H4 (cell line): ENCODE data around the gene NCAN. TPM values are rescaled to one million over a fixed set of nuclear protein-coding genes. Genes with fewer than 3 reads are reported as not detected.
"Not testable (repeated sequence)": the region's sequence is repeated elsewhere in the genome, so short reads cannot be mapped to it uniquely, and the experiment has no call there.

Experiments
- DNase-seq: peaks from one replicate; pipeline ENCODE4 v3.0.0-alpha.2; 2015; ENCODE audit warnings: low spot score
- total RNA-seq: library from RNA; depleted of rRNA; stranded (reverse); fragments of >200 nt; shearing (Covaris generic); gene quantifications from 2 replicates; pipeline ENCODE4 v1.2.3, GENCODE V29; 2014

Gene NCAN
- total RNA-seq, 1 experiment from 2014 or later = not detected

DNA sequence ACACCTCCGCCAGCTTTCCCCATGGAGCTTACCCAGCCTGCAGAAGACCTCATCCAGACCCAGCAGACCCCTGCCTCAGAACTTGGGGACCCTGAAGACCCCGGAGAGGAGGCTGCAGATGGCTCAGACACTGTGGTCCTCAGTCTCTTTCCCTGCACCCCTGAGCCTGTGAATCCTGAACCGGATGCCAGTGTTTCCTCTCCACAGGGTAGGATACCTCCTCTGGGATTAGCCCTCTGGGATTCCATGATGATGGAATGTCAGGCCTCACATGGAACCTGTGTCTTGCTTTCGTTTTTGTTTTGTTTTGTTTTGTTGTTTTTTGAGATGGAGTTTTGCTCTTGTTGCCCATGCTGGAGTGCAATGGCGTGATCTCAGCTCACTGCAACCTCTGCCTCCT lies 17.8 kb upstream of the NCAN start:
- DNase-seq = no peak

DNA sequence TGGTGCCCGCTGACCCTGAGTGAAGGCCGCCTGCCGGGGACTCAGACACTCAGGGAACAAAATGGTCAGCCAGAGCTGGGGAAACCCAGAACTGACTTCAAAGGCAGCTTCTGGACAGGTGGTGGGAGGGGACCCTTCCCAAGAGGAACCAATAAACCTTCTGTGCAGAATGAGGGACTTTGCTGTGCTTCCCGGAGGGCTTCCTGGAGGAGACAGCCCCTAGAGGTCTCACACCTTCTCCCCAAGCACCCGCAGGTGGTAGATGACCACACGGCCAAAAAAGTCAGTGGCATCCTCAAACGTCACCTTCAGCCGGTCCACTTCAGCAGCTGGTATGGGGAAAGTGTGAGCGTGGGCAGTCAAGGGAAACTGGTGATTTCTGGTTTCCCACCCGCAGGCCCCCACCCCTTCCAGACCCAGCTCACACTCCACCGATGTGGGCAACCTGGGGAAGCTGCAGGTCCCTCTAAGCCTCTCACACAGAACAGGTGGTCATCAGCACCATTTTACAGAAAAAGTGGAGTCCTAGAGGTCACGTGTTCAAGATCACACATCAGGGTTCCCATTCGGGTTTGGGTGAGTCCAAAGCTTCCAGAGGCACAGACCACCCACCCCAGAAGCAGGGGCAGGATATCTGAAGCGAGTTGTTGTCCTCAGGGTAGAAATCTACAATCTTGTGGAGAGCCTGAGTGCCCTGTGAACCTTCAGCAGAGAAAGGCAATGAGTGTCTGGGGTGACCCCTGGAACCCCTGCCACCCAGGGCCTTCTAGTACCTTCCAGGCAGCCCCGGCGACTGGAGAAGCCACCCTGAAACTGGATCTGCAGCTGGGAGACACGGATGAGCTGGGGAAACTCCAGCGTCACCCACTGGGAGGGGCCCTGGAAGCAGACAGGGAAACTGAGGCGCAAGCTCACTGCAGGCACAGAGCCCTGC lies 9.8 kb upstream of the NCAN start:
- no peak for DNase-seq

DNA sequence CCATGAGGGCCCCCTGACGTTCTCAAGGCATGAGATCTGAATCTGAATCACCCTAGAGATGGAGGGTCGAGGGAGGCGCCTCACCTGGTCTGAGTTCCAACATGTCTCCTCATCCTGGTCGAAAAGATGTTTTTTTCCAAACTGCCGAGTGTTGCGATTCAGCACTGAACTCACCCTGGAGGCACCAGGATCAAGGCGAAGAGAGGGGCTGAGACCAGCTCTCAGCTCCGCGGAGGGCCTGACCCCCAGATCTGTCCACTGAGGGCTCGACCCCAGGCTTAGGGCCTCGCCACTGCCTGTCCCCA lies 9.1 kb upstream of the NCAN start:
- DNase-seq = no peak

DNA sequence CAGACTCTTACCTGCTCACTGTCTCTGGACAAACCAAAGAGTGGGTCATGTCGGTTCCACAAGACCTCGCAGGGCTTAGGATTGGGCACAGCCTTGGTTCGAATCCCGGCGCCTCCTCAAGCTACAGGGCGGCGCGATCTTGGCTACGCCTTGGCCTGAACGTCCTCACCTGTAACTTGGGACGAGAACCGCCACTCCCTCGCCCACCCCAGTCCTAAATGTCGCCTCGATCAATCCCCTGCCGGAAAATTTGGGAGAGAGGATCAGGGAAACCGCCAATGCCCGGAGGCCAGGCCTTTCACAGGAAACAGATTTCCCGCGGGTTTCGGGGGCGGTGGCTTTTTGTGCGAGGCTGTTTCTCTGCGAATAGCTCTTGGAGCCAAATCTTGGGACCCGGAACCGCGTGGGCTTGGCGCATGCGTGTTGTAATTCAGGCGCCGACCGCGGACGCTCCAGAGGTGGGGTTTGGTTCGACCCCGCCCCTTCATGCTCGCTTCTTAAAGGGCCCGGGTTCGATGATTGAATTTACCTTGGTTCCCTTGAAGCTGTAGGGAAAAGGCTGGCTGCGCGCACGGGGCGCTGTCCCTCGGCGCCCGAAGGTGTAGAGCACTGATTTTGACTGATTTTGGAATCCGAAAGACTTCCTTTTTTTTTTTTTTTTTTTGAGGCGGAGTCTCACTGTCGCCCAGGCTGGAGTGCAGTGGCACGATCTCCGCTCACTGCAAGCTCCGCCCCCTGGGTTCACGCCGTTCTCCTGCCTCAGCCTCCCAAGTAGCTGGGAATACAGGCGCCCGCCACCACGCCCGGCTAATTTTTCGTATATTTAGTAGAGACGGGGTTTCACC lies 8.5 kb upstream of the NCAN start, which contains the start of gene NR2C2AP:
Gene NR2C2AP, minus strand, starts transcription at position 403 of the 845 bp plus-strand sequence. Its CDS starts 354 bp downstream, at position 49.
- DNase-seq = peak; percentile 90

DNA sequence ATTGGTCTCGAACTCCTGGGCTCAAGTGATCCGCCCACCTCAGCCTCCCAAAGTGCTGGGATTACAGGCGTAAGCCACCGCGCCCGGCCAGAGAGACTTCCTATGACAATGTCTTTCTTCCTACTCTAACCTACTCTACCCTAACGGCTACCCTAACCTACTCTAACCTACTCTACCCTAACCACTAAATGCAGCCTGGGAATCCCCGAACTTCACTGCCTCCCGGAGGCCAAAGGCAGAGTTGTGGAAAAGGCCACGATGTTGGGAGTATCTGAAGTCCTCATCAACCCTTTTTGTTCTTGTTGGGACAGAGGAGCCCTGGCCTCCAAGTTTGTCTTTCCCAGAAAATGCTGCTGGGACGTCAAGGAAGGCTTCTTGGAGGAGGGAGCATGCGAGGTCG lies 7.6 kb upstream of the NCAN start:
- DNase-seq = no peak

DNA sequence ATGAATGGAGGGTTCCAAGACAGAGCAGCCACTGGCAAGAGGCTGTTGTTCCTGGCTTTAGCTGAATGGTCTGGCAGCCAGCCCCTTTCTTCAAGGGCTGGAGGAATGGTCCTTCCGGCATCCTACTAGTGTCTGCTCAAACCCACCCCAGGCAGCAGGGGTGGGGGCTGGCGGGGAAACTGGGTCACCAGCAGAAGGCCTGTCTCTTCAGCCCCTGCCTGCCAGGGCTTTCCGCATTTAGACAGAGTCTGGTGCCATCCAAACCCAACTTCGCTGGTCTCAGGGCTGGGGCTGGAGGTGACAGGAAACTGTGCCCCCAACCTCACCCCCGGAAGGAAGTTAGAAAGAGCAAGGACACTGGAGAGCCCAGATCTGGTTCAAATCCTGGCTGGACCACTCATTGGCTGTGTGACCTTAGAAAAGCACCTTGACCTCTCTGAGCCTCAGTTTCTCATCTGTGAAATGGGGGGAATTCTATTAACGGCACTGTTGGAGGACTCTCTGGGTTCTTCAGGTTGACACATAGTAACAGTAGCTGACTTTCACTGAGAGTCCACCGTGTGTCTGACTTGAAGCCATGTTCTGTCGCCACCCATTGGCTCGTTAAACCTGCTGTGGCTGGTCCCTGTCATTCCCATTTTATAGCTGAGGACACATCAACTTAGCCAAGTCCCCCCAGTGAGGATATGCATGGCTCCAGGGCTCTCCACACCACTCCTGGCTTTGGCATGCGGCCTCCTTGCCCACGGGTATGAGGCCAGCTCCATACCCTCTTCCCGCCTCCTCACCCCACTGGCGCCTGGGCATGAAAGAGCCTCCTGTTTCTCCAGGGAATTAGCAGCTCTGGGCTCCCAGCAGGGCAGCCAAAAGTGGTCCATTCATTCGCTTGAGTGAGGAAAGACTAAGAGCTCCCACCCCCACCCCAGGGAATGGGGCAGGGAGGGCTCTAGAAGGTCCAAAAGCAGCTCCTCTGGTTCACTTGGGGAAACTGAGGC lies 6.0 kb upstream of the NCAN start:
- no peak for DNase-seq

DNA sequence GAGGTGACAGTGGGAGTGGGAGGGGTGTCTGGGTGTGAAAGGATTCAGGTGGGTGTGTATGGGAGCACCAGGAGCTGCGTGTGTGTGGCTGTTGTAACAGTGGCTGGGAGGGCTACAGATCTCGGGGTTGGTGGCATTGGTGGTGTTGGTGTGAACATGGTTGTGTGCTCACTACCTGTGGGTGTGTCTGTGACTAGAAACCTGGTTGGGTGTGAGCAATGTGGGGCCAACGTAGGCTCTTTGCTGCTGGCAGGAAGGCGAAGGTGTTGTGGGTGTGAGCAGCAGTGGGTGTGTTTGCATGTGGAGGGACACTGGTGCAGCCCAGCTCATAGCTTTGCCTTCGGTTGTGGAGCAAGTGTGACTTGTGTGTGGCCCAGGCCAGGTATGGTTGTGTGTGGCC lies 4.8 kb upstream of the NCAN start:
- no peak for DNase-seq

DNA sequence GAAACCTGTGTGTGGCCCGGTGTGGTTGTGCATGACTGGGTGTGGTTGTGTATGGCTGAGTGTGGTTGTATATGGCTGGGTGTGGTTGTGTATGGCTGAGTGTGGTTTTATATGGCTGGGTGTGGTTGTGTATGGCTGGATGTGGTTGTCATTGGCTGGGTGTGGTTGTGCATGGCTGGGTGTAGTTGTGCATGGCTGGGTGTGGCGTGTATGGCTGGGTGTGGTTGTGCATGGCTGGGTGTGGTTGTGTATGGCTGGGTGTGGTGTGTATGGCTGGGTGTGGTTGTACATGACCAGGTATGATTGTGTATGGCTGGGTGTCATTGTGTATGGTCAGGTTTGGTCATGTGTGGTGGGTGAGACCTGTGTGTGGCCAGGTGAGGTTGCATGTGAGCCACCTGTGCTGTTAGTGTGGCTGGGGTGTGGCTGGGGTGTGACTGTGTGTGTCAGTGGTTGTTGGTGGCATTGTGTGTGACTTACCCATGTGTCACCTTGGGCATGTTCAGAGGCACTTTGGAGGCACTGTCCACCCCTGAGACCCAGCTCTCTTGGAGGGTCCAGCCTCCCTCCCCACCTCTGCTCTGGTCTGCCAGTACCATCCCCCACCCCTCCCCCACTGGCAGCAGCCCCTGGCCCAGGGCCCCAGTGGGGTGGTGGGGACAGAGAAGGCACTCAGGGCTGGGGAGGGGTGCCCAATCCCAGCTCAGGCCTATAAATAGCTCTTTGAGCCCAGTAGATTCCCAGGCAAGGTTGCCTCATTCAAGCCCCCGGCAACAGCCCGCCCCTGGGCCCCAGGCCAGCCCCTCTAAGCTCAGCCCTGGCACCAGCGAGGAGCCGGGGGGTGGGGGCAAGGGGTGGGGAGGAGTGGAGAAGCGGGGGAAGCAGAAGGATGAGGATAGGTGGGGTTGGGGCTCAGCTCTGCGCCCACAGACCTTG lies 3.9 kb upstream of the NCAN start:
- DNase-seq = no peak

DNA sequence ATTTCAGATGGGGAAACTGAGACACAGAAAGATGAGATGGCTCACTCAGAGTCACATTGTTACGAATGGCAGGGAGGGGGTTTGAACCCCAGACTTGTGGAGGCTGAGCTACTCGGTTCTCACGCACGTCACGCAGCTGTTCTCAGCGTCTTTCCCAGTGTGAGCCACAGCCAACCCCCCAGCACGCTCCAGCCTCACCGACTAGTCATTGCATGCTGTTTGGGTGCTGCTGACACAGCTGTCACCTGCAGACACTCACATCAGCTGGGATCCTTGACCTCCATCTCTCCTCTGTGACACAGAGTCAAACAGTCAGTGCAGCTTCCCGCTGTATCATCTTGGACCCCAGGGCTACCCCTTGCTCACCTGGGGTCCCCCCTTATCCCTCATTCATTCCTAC lies 2.4 kb upstream of the NCAN start:
- no peak for DNase-seq

DNA sequence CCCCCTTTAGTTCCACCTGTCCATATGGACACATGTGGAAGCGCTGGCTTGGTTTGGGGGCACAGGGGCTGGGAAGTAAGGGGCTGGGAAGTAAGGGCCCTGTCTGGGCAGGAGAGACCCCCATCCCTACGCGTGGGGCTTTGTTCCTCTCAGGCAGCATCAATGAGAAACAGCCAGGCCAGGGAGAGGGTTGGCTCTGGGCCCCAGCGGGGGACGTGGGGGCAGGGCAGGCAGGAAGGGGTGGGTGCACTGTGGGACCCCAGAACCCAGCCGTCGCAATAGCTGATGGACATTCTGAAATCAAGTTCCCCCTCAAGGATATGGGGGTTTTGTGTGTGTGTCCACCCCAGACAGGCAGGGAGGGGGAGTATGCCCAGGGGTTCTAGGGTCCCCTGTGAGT lies 1.2 kb downstream of the NCAN start:
- no peak for DNase-seq

DNA sequence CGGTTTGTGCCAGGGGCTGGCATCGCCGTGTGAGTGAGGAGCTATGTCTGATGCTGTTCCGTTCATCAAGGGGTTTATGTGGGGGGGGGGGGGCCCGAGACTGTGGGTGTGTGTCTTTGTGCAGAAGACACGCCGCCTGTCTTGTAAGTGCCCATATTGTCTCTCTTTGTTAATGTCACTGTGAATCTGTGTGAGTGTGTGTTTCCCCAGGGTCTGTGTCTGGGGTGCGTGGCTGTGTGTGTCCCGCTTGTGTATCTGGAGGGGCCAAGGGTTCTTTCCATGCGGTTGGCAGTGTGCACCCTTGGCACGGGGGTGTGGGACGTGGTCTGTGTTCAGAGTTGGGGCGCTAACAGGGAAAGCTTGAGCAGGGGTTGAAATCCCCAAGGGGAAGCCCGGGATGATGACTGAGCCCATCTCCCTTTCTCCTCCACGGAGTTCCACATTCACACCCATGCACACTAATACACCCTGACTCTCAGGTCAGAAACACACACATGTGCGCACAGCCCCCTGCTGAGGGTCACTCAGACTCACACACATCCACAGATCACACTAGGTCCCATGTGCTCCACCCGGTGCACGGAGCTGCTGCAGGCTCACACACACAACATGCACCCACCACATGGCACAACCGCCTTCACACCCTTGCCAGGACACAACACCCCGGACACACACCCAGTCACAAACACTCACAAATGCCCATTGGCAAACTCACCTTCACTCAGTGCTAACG lies 1.8 kb downstream of the NCAN start:
- no peak for DNase-seq

DNA sequence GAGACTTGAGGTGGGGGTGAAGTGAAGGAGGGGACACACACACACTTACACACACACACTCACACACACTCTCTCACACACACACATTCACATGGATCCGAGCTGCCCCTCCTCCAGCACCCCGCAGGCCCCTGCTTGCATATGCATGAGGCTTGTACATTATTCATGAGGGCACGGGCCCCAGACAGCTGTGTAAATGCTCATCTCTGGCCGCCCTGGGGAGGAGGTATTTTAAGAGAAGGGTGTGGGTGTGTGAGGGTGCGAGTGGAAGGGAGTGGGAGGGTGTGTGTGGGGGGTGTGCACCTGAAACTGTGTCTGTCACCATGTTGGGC lies 2.4 kb downstream of the NCAN start:
- DNase-seq = no peak

DNA sequence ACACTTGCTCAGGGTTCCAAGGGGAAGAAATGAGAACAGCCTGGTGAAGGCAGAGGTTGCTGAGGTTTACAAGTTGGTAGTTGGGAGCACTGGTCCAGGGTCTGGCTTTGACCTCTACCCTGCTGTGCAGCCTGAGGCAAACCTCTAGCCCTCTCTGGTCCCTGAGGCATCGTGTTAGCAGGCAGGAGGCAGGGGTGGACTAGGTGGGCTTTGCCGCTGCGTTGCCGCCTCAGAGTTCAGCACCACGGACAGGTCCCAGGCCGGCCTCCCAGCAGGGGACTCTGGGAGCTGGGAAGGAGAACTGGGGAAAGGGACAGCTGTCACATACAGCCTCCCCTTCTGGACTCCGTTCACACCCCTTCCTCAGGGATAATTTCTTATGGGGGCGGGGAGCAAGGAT lies 3.1 kb downstream of the NCAN start:
- DNase-seq = no peak

DNA sequence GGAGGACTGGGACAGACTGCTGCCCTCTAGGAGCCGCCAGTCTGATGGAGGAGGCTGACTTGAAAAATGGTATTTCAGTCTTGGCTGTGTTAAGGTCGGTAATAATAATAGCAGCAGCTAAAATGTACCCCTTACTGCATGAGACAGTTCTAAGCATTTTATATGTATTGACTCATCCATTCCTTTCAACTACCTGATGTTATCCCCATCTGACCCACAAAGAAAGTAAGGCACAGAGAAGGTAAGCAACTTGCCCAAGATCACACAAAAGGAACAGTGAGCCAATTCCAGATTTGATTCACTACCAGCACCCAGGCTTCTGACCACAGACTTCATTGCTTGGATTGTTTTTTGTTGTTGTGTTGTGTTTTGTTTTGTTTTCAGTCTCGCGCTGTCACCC lies 4.0 kb downstream of the NCAN start:
- no peak for DNase-seq

DNA sequence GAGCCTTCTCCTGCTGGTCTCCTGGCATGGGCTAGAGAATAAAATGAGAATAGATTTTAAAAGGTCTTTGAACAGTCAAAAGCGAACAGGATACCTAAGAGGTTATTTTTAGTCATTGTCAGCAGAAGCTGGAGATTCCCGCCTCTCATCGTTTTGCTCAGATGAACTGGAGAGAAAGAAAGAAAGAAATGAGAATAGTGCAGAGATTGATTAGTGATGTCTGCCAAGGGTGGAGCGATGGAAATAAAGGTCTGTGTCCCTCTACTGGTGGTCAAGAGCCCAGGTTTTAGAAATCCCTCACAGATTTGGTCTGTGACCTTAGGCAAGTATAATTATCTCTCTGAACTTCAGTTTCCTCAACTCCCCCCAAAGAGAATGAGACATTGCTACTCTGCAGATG lies 5.3 kb downstream of the NCAN start:
- no peak for DNase-seq

DNA sequence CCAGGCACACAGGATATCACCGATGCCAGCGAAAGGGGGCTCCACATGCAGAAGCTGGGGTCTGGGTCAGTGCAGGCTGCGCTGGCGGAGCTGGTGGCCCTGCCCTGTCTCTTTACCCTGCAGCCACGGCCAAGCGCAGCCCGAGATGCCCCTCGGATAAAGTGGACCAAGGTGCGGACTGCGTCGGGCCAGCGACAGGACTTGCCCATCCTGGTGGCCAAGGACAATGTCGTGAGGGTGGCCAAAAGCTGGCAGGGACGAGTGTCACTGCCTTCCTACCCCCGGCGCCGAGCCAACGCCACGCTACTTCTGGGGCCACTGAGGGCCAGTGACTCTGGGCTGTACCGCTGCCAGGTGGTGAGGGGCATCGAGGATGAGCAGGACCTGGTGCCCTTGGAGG lies 7.2 kb downstream of the NCAN start:
- DNase-seq = no peak

DNA sequence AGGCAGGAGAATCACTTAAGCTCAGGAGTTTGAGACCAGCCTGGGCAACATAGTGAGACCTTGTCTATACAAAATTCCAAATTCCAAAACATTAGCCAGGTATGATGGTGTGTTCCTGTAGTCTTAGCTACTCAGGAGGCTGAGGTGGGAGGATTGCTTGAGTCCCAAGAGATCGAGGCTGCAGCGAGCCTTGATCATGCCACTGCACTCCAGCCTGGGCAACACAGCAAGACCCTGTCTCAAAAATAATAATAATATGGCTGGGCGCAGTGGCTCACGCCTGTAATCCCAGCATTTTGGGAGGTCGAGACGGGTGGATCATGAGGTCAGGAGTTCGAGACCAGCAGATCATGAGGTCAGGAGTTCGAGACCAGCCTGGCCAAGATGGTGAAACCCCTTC lies 9.2 kb downstream of the NCAN start:
- not testable (repeated sequence) for DNase-seq

DNA sequence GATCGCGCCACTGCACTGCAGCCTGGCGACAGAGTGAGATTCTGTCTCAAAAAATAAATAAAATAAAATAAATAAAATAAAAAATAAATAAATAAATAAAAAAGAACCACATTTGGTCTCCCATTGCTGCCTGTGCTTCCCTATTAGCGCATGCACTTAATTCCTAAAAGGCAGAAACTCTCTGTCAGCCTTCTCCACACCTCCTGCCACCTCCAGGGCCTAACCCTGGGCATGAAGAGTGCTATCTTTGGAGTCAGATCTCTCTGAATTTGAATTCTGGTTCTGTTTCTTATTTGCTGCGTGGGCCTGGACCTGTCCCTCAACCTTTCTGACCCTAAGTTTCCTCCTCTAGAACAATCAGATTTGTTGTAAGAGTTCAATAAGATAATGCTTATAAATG lies 11.3 kb downstream of the NCAN start:
- no peak for DNase-seq

DNA sequence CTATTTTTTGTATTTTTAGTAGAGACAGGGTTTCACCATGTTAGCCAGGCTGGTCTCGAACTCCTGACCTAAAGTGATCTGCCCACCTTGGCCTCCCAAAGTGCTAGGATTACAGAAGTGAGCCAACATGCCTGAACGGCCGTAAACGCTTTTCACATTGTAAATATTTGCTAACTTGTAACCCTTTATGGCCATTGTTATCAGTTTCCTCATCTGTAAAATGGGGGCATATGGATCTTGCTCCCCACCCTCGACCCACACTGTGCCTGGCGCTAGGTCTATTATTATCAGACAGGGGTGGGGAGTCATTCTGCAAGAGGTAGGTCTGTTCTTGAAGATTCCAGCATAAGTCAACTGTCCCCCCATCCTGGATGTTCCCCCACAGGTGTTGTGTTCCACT lies 11.9 kb downstream of the NCAN start:
- no peak for DNase-seq
